ENCODE results near the gene THRA.

DNA sequence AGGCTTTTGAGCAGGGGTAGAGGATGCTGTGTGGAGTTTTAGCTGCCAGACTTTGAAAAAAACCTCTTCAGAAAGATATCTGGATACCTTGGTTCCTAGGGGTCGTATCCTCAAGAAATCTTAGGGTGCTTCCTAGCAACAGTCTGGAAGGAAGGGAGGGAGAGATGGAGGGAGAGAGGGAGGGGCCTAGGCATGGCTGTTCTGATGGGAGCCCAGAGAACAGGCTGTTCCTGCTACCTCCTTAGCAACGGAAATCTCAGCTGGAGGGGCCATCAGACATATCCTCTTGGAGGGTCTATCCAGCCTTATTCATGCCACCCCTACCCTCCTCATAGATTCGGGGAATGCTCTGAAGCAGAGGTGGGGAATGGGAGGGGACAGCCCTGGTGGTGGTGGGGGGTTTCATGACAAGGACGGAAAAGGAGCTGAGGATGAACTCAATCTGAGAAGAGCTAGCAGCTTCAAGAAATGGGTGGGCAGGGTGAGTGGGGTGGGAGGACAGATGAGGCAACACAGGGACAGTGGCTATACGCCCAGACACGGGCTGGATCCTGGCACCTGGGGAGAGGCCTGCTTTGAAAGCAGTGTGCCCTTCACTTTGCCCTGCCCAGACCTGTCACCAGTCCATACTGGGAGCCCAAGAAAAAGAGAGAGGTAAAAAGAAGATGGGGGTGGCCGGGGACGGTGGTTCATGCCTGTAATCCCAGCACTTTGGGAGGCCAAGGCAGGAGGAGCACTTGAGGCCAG, 2.9 kb upstream of the THRA start:
- TF ChIP-seq POLR2A (IDR thresholded peaks at IDR 0.05): no peak
- TF ChIP-seq, protein P1, sequence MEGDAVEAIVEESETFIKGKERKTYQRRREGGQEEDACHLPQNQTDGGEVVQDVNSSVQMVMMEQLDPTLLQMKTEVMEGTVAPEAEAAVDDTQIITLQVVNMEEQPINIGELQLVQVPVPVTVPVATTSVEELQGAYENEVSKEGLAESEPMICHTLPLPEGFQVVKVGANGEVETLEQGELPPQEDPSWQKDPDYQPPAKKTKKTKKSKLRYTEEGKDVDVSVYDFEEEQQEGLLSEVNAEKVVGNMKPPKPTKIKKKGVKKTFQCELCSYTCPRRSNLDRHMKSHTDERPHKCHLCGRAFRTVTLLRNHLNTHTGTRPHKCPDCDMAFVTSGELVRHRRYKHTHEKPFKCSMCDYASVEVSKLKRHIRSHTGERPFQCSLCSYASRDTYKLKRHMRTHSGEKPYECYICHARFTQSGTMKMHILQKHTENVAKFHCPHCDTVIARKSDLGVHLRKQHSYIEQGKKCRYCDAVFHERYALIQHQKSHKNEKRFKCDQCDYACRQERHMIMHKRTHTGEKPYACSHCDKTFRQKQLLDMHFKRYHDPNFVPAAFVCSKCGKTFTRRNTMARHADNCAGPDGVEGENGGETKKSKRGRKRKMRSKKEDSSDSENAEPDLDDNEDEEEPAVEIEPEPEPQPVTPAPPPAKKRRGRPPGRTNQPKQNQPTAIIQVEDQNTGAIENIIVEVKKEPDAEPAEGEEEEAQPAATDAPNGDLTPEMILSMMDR (IDR thresholded peaks at IDR 0.05): no peak
